ENCODE data around the gene ZNF366.

DNA sequence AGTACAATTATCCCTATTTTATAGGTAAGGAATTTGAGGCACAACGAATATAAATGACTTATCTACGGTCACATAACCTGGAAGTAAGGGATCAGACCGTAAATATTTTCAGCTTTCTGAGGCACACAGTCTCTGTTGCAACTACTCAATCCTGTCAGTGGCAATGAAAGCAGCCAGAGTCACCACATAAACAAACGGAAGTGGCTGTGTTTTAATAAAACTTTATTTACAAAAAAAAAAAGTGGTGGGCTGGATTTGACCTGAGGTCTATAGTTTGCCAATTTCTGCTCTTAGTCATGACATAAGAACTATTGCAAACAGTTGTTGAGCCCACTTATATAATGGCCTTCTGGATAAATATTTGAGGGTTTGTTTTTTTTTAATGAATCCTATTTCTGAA lies 29.6 kb downstream of the ZNF366 start:
- TF ChIP-seq SP1 (IDR thresholded peaks at IDR 0.05) (no peak), TARDBP (IDR thresholded peaks at IDR 0.05) (no peak), PKNOX1 (IDR thresholded peaks at IDR 0.05) (no peak)

Measured in HEK293T (cell line).